GM12878 (cell line): ENCODE data around the gene MROH7. TPM values are rescaled to one million over a fixed set of nuclear protein-coding genes. Genes with fewer than 3 reads are reported as not detected.

ENCODE experiments used
- ATAC-seq: fragments of 200-7000 bp; cut with Tn5 transposase; 3 replicates; pipeline ENCODE4 v1.9.1; 2020; ENCODE audit warnings: mild to moderate bottlenecking, moderate library complexity
- BruUV-seq: library from RNA; stranded (reverse); fragments of 400-500 nt; replicated peaks from 2 replicates; lab custom pipeline; 2021; lab: Mats Ljungman, UMichigan
- CTCF ChIA-PET: fragments of 300-600 bp; sonication (Branson Sonifier 250); formaldehyde crosslinking; extraction: SDS; loops from one replicate; lab custom pipeline; 2021; ENCODE audit warnings: inconsistent platforms; lab: Yijun Ruan, JAX
- POLR2A ChIA-PET: fragments of 350-600 bp; formaldehyde crosslinking; extraction: SDS; loops from one replicate; lab custom pipeline; 2021; ENCODE audit warnings: inconsistent platforms; lab: Charles Lee
- RAD21 ChIA-PET: fragments of 300-600 bp; sonication (Branson Sonifier 250); formaldehyde crosslinking; loops from one replicate; lab custom pipeline; 2023; ENCODE audit warnings: antibody characterized with exemption; ENCODE audit not compliant: unreplicated experiment; lab: Charles Lee
- SMC1A ChIA-PET: fragments of 300-600 bp; sonication (Branson Sonifier 250); formaldehyde crosslinking; loops from one replicate; lab custom pipeline; 2023; ENCODE audit not compliant: unreplicated experiment, uncharacterized antibody; lab: Charles Lee
- DNase-seq: peaks from one replicate; pipeline ENCODE4 v3.0.0-alpha.2; 2011; ENCODE audit warnings: low read depth, low spot score
- FAIRE-seq: peaks from 3 replicates; lab custom pipeline; 2011; peaks lifted over from hg19 to GRCh38; lab: Jason Lieb, UNC
- H2AFZ ChIP-seq: 2 replicates; pipeline ENCODE4 v1.6.0; 2011; ENCODE audit warnings: low read depth, low read length, control low read depth; ENCODE audit not compliant: control insufficient read depth
- H3K27ac ChIP-seq: 2 replicates; pipeline ENCODE4 v1.5.1; 2011; ENCODE audit warnings: control low read depth; ENCODE audit not compliant: control insufficient read depth, insufficient read depth
- H3K27me3 ChIP-seq, 2 experiments: replicated peaks in 1 of 2; 2 replicates each; pipeline versions ENCODE4 v1.6.0 to v1.6.1; 2011; ENCODE audit warnings: low read length in 1 of 2; ENCODE audit not compliant: control insufficient read depth in 2 of 2, insufficient read depth in 2 of 2
- H3K36me3 ChIP-seq, 2 experiments: 2 replicates each; pipeline ENCODE4 v1.5.1; 2011; ENCODE audit warnings: low read length in 1 of 2; ENCODE audit not compliant: control insufficient read depth in 2 of 2, insufficient read depth in 2 of 2
- H3K4me1 ChIP-seq: 2 replicates; pipeline ENCODE4 v1.6.1; 2011; ENCODE audit warnings: mild to moderate bottlenecking, low read length, moderate library complexity, mixed read lengths; ENCODE audit not compliant: control insufficient read depth, insufficient read depth
- H3K4me2 ChIP-seq: 2 replicates; pipeline ENCODE4 v1.6.0; 2011; ENCODE audit warnings: control low read depth; ENCODE audit not compliant: control insufficient read depth, insufficient read depth
- H3K4me3 ChIP-seq: fragments of 200-600 bp; sonication (generic); 2 replicates; pipeline ENCODE4 v1.5.1; 2016
- H3K79me2 ChIP-seq: 2 replicates; pipeline ENCODE4 v1.6.0; 2011; ENCODE audit warnings: low read length; ENCODE audit not compliant: control insufficient read depth, insufficient read depth
- H3K9ac ChIP-seq: 2 replicates; pipeline ENCODE4 v1.8.0; 2011; ENCODE audit warnings: low read length, control low read depth, mixed read lengths; ENCODE audit not compliant: control insufficient read depth, insufficient read depth
- H3K9me3 ChIP-seq: replicated peaks from 3 replicates; pipeline ENCODE4 v1.5.1; 2011; ENCODE audit warnings: mild to moderate bottlenecking, low read length; ENCODE audit not compliant: control insufficient read depth, insufficient read depth
- H4K20me1 ChIP-seq: 2 replicates; pipeline ENCODE4 v1.6.0; 2011; ENCODE audit not compliant: control insufficient read depth, insufficient read depth
- BACH1 ChIP-seq: fragments of 450-650 bp; IDR thresholded peaks from 2 replicates; pipeline ENCODE4 v1.6.1; 2017; ENCODE audit warnings: mild to moderate bottlenecking, borderline replicate concordance
- BMI1 ChIP-seq: fragments of 450-650 bp; IDR thresholded peaks from 2 replicates; pipeline ENCODE4 v1.6.1; 2016; ENCODE audit warnings: mild to moderate bottlenecking, moderate library complexity, borderline replicate concordance
- CBX3 ChIP-seq: fragments of 200-600 bp; sonication (generic); IDR thresholded peaks from 2 replicates; pipeline ENCODE4 v1.6.1; 2016; ENCODE audit warnings: low read depth, borderline replicate concordance
- CEBPB ChIP-seq, 2 experiments: fragments of 150-350 bp in 1 of 2; IDR thresholded peaks; 2 replicates each; pipeline ENCODE4 v1.6.1; 2012 to 2014; ENCODE audit warnings: low read depth in 2 of 2, low read length in 2 of 2, borderline replicate concordance in 1 of 2, inconsistent platforms in 1 of 2
- CEBPZ ChIP-seq: fragments of 150-350 bp; IDR thresholded peaks from 2 replicates; pipeline ENCODE4 v1.6.1; 2016; ENCODE audit warnings: low read depth, low read length
- EGR1 ChIP-seq, 2 experiments: IDR thresholded peaks; 1 replicate in 1 of 2; 2 replicates in 1 of 2; pipeline ENCODE4 v1.6.1; 2011 to 2012; ENCODE audit warnings: low read depth in 2 of 2, low read length in 2 of 2, borderline replicate concordance in 1 of 2, mild to moderate bottlenecking in 1 of 2, moderate library complexity in 1 of 2
- EP300 ChIP-seq, 2 experiments: fragments of 150-350 bp in 1 of 2; IDR thresholded peaks; 2 replicates each; pipeline ENCODE4 v1.6.1; 2011 to 2012; ENCODE audit warnings: low read depth in 2 of 2, low read length in 2 of 2, borderline replicate concordance in 1 of 2, improper control_type of control experiment in 1 of 2, inconsistent platforms in 1 of 2; ENCODE audit not compliant: control insufficient read depth in 1 of 2
- HCFC1 ChIP-seq: fragments of 150-350 bp; IDR thresholded peaks from 2 replicates; pipeline ENCODE4 v1.6.1; 2014; ENCODE audit warnings: low read length
- LARP7 ChIP-seq: fragments of 450-650 bp; IDR thresholded peaks from 2 replicates; pipeline ENCODE4 v1.6.1; 2017; ENCODE audit warnings: mild to moderate bottlenecking
- MEF2A ChIP-seq: IDR thresholded peaks from 2 replicates; pipeline ENCODE4 v1.6.1; 2011; ENCODE audit warnings: low read depth, mild to moderate bottlenecking, low read length, moderate library complexity; ENCODE audit not compliant: insufficient read depth
- MTA3 ChIP-seq: IDR thresholded peaks from 2 replicates; pipeline ENCODE4 v1.6.1; 2012; ENCODE audit warnings: low read length, inconsistent platforms, borderline replicate concordance
- NR2F1 ChIP-seq: fragments of 450-650 bp; conservative IDR thresholded peaks from 2 replicates; pipeline ENCODE4 v1.6.1; 2017; ENCODE audit warnings: mild to moderate bottlenecking
- POU2F2 ChIP-seq: IDR thresholded peaks from 3 replicates; pipeline ENCODE4 v1.6.1; 2011; ENCODE audit warnings: low read depth, mild to moderate bottlenecking, low read length, borderline replicate concordance
- RBBP5 ChIP-seq: fragments of 200-600 bp; sonication (generic); conservative IDR thresholded peaks from 2 replicates; pipeline ENCODE4 v1.6.1; 2016
- SREBF2 ChIP-seq: IDR thresholded peaks from 2 replicates; pipeline ENCODE4 v1.6.1; 2012; ENCODE audit warnings: mild to moderate bottlenecking, low read length
- SRF ChIP-seq, 2 experiments: IDR thresholded peaks; 2 replicates each; pipeline ENCODE4 v1.6.1; 2011; ENCODE audit warnings: low read depth in 2 of 2, low read length in 2 of 2, mild to moderate bottlenecking in 1 of 2, moderate library complexity in 1 of 2
- TBL1XR1 ChIP-seq: IDR thresholded peaks from 2 replicates; pipeline ENCODE4 v1.6.1; 2012; ENCODE audit warnings: low read depth, low read length, improper control_type of control experiment
- ZZZ3 ChIP-seq: IDR thresholded peaks from 2 replicates; pipeline ENCODE4 v1.6.1; 2011; ENCODE audit warnings: low read depth; ENCODE audit not compliant: control insufficient read depth, insufficient read length
- WGBS: methylation state at CpG from one replicate; pipeline ENCODE4 v1.1.6; 2016; ENCODE audit warnings: low lambda C conversion rate; ENCODE audit not compliant: insufficient replicate concordance, insufficient coverage; ENCODE audit errors: missing lambda C conversion rate; 5-methylcytosine and 5-hydroxymethylcytosine counted together
- in situ Hi-C: fragments of 300-500 bp; cut with MboI; formaldehyde crosslinking; loops from 9 replicates; pipeline ENCODE4 v1.14.3; 2018; ENCODE audit warnings: mixed read lengths
- intact Hi-C: fragments of 100-400 bp; cut with micrococcal nuclease; formaldehyde crosslinking; loops from one replicate; pipeline ENCODE4 v1.14.2; 2022; ENCODE audit not compliant: unreplicated experiment
- polyA plus RNA-seq, 11 experiments: library from polyadenylated mRNA; depleted of rRNA in 4 of 11; unstranded in 6 of 11; stranded (reverse) in 5 of 11; fragments of >200 nt; fragmentation: Nextera tagmentation in 4 of 11; fragmentation: Illumina TruSeq in 1 of 11; extraction: Ambion mirVana in 4 of 11; extraction: Trizol in 1 of 11; gene quantifications; 1 replicate in 1 of 11; 2 replicates in 10 of 11; pipeline versions ENCODE4 v1.2.1 to v1.2.3, GENCODE V29; 2011 to 2016; ENCODE audit warnings: inconsistent platforms in 2 of 11, missing spikeins in 2 of 11, low read depth in 1 of 11
- total RNA-seq, 4 experiments: library from RNA; depleted of rRNA in 3 of 4; stranded (reverse); fragments of >200 nt in 3 of 4; fragmentation: Illumina TruSeq in 1 of 4; extraction: Trizol in 1 of 4; gene quantifications; 2 replicates each; pipeline versions ENCODE4 v1.2.1 to v1.2.3, GENCODE V29; 2013 to 2021

Gene MROH7
- total and polyA plus RNA-seq, 10 of the 15 experiments (the other 5 are each of a cell fraction or from before 2014, with no cell fraction given): 0.11 TPM; not detected in 9

GRCh38 chr1:54695764-54696163, 54.2 kb downstream of the MROH7 start:
- H3K4me1 ChIP-seq: no peaks in the 10 kb centered on the region
- ChIA-PET SMC1A (no interaction called here), RAD21 (no interaction called here)
- no TSS peak for BruUV-seq
- FAIRE-seq: no peak
- H3K9me3 ChIP-seq: no peaks in the 10 kb centered on the region
- no peak for TF ChIP-seq SRF (IDR thresholded peaks at IDR 0.05; ENCODE audit: low read depth in 2 of 2, low read length in 2 of 2)
- TF ChIP-seq HCFC1: no peak
- no peak for TF ChIP-seq MTA3
- TF ChIP-seq CEBPB (IDR thresholded peaks at IDR 0.05; ENCODE audit: borderline replicate concordance in 1 of 2, low read depth in 2 of 2, low read length in 2 of 2): no peak
- no peak for TF ChIP-seq RBBP5
- no peak for TF ChIP-seq LARP7
- no peak for TF ChIP-seq EGR1 (IDR thresholded peaks at IDR 0.05; ENCODE audit: borderline replicate concordance in 1 of 2, low read depth in 2 of 2, low read length in 2 of 2)
- TF ChIP-seq MEF2A: no peak
- no peak for TF ChIP-seq CBX3
- no peak for TF ChIP-seq CEBPZ
- no peak for TF ChIP-seq TBL1XR1
- no peak for TF ChIP-seq BACH1
- no peak for TF ChIP-seq NR2F1
- TF ChIP-seq POU2F2: no peak
- TF ChIP-seq ZZZ3: no peak
- no peak for TF ChIP-seq BMI1
- TF ChIP-seq SREBF2: no peak
- no peak for TF ChIP-seq EP300 (IDR thresholded peaks at IDR 0.05; ENCODE audit: borderline replicate concordance in 1 of 2, control insufficient read depth in 1 of 2, low read depth in 2 of 2, low read length in 2 of 2)
- TF ChIP-seq, all 136 proteins: peak for 0
- H3K79me2 ChIP-seq: no peaks in the 10 kb centered on the region
- ChIA-PET CTCF (no interaction called here), POLR2A (no interaction called here)
- no peak for ATAC-seq
- no peak overlapping the region for H2AFZ ChIP-seq
- intact Hi-C loops (no loop called here), in situ Hi-C loops (no loop called here)
- no peaks in the 10 kb centered on the region for H3K36me3 ChIP-seq
- DNase-seq: no peak
- WGBS: 35% methylated on average over 1 of the region's 1 CpG
- H3K27ac ChIP-seq: no peak overlapping the region
- H3K9ac ChIP-seq: no peak overlapping the region
- H3K27me3 ChIP-seq: peaks cover 2 to 3% of the 10 kb centered on the region in 2 experiments; a peak in 3 of 4 replicates
- no peak overlapping the region for H3K4me3 ChIP-seq
- H3K4me2 ChIP-seq: no peak overlapping the region
- H4K20me1 ChIP-seq: no peaks in the 10 kb centered on the region
